ENCODE results near the gene TCF4. TPM values are rescaled to one million over a fixed set of nuclear protein-coding genes. Genes with fewer than 3 reads are reported as not detected.

Gene TCF4
- polyA plus RNA-seq, 1 donor (not counting 4 experiments of a cell fraction or from before 2014, with no cell fraction given), result 9.7 TPM

DNA sequence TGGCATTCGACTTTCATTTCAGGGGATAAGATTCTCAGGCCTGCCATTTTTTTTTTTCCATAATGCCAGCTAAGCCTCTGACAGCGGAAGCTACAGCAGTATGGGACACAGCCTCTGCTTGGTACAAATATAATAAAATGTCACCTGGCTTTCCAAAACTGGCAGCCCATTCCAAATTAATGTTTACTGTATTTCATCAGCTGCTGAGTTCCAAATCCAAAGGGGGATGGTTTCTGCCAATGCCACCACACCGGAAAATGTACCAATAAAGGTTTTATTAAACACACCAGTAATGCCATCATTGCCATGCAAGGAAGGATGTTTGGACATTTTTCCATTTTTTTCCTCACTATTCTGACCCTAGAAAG lies 352.9 kb downstream of the TCF4 start:
- no peaks in the 10 kb centered on the region for H3K9me1 ChIP-seq (ENCODE audit: control insufficient read depth, extremely low read depth, insufficient read depth, low read length)
- no peak for FAIRE-seq
- peak overlapping the region; percentile 30 for H3K4me2 ChIP-seq (ENCODE audit: control insufficient read depth, extremely low read depth, insufficient read depth, low read depth, low read length)
- no peaks in the 10 kb centered on the region for H3K4me1 ChIP-seq (ENCODE audit: control insufficient read depth, extremely low read depth, insufficient read depth, low read length)
- no peak overlapping the region for H3K4me3 ChIP-seq (ENCODE audit: control insufficient read depth in 2 of 3, extremely low read depth in 1 of 3, insufficient read depth in 2 of 3, low read depth in 1 of 3, low read length in 3 of 3)
- no peaks in the 10 kb centered on the region for H3K9me3 ChIP-seq (ENCODE audit: control insufficient read depth, low read depth, low read length)
- TF ChIP-seq, protein P1, sequence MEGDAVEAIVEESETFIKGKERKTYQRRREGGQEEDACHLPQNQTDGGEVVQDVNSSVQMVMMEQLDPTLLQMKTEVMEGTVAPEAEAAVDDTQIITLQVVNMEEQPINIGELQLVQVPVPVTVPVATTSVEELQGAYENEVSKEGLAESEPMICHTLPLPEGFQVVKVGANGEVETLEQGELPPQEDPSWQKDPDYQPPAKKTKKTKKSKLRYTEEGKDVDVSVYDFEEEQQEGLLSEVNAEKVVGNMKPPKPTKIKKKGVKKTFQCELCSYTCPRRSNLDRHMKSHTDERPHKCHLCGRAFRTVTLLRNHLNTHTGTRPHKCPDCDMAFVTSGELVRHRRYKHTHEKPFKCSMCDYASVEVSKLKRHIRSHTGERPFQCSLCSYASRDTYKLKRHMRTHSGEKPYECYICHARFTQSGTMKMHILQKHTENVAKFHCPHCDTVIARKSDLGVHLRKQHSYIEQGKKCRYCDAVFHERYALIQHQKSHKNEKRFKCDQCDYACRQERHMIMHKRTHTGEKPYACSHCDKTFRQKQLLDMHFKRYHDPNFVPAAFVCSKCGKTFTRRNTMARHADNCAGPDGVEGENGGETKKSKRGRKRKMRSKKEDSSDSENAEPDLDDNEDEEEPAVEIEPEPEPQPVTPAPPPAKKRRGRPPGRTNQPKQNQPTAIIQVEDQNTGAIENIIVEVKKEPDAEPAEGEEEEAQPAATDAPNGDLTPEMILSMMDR (optimal IDR thresholded peaks at IDR 0.05 in 1 of 3, IDR thresholded peaks at IDR 0.05 in 1 of 3, conservative IDR thresholded peaks at IDR 0.05 in 1 of 3; ENCODE audit: extremely low read depth in 1 of 3, insufficient read depth in 2 of 3, low read length in 3 of 3), result no peak
- no peak for TF ChIP-seq EZH2 (IDR thresholded peaks at IDR 0.05; ENCODE audit: low read length)
- H2AFZ ChIP-seq (ENCODE audit: control insufficient read depth, low read length), result peak overlapping the region; percentile 64
- peaks cover 0 to 2% of the 10 kb centered on the region in 2 experiments for H3K36me3 ChIP-seq (ENCODE audit: control insufficient read depth in 2 of 2, extremely low read depth in 1 of 2, insufficient read depth in 2 of 2, low read length in 2 of 2)
- H3K27ac ChIP-seq (ENCODE audit: control insufficient read depth, insufficient read depth, low read length), result no peak overlapping the region
- no peak for DNase-seq (ENCODE audit: low read depth, low spot score)
- no peaks in the 10 kb centered on the region for H4K20me1 ChIP-seq (ENCODE audit: control insufficient read depth, extremely low read depth, insufficient read depth, low read length)
- no peaks in the 10 kb centered on the region for H3K27me3 ChIP-seq (ENCODE audit: control insufficient read depth, extremely low read depth, insufficient read depth, low read length)
- H3K79me2 ChIP-seq (ENCODE audit: control insufficient read depth, insufficient read depth, low read length), result no peaks in the 10 kb centered on the region
- H3K9ac ChIP-seq (ENCODE audit: control insufficient read depth, extremely low read depth, insufficient read depth, low read length), result no peak overlapping the region
- dilution Hi-C loops (cut with MboI; ENCODE audit: extremely low pct_ligation_motif_present, low sequenced_read_pairs), result no loop called here

DNA sequence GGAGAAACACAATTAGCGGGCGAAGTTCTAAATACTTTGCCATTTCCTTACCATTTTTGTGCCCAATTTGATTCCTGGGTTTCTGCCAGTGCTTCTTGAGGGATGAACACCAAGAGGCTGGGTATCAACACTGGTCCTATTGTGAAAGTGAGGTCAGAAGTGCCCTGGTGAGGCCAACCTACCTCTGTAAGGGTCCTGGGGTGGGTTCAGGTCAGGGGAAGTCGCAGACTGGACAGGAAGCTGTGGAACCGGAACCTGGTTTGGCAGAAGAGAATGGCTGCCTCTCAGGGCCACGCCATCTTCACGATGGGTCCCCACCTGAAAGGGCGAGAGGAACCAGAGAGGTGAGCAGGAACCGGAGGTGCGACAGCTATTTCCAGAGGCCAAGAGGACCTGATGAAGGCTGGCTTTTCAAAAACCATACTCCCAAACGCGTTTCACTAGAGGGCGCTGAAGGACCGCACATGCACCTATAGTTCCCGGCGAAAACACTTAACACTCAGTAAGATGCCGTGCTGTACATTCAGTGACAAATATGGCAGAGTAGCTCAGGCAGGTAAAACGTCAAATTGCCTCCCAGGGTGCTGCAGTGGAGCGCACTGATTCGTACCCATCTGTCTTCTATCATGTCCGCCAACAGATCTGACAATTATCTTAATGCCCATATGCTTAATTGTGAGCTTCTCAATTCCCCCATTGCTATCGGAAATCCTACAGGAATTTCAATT lies 353.5 kb downstream of the TCF4 start:
- Histone ChIP-seq H4K20me1 (ENCODE audit: control insufficient read depth, extremely low read depth, insufficient read depth, low read length) (no peaks in the 10 kb centered on the region), H3K4me1 (ENCODE audit: control insufficient read depth, extremely low read depth, insufficient read depth, low read length) (no peaks in the 10 kb centered on the region), H3K27ac (ENCODE audit: control insufficient read depth, insufficient read depth, low read length) (no peak overlapping the region), H3K36me3 (ENCODE audit: control insufficient read depth in 2 of 2, extremely low read depth in 1 of 2, insufficient read depth in 2 of 2, low read length in 2 of 2) (peaks cover 0 to 2% of the 10 kb centered on the region in 2 experiments), H3K4me3 (ENCODE audit: control insufficient read depth in 2 of 3, extremely low read depth in 1 of 3, insufficient read depth in 2 of 3, low read depth in 1 of 3, low read length in 3 of 3) (no peak overlapping the region), H3K9ac (ENCODE audit: control insufficient read depth, extremely low read depth, insufficient read depth, low read length) (no peak overlapping the region), H2AFZ (ENCODE audit: control insufficient read depth, low read length) (peak overlapping the region; percentile 64), H3K9me1 (ENCODE audit: control insufficient read depth, extremely low read depth, insufficient read depth, low read length) (no peaks in the 10 kb centered on the region), H3K4me2 (ENCODE audit: control insufficient read depth, extremely low read depth, insufficient read depth, low read depth, low read length) (peak overlapping the region; percentile 30), H3K79me2 (ENCODE audit: control insufficient read depth, insufficient read depth, low read length) (no peaks in the 10 kb centered on the region), H3K9me3 (ENCODE audit: control insufficient read depth, low read depth, low read length) (no peaks in the 10 kb centered on the region), H3K27me3 (ENCODE audit: control insufficient read depth, extremely low read depth, insufficient read depth, low read length) (no peaks in the 10 kb centered on the region)
- dilution Hi-C loops (cut with MboI; ENCODE audit: extremely low pct_ligation_motif_present, low sequenced_read_pairs), result no loop called here
- DNase-seq (ENCODE audit: low read depth, low spot score), result peak; percentile 33
- TF ChIP-seq EZH2 (IDR thresholded peaks at IDR 0.05; ENCODE audit: low read length), result no peak
- TF ChIP-seq, protein P1 (optimal IDR thresholded peaks at IDR 0.05 in 1 of 3, IDR thresholded peaks at IDR 0.05 in 1 of 3, conservative IDR thresholded peaks at IDR 0.05 in 1 of 3; ENCODE audit: extremely low read depth in 1 of 3, insufficient read depth in 2 of 3, low read length in 3 of 3), result peak; percentile 80 to 91 (median 83)
- peak; percentile 82 for FAIRE-seq

Measured in keratinocyte (primary cell).